Keratinocyte (primary cell): ENCODE measurements around the gene DDX21. TPM values are rescaled to one million over a fixed set of nuclear protein-coding genes. Genes with fewer than 3 reads are reported as not detected.
A peak's percentile ranks its signal among the peaks of the same experiment; 100 is the strongest.

Experiments
- DNase-seq: peaks from one replicate; pipeline ENCODE4 v3.0.0-alpha.2; 2011; ENCODE audit warnings: low read depth, missing footprints, low spot score
- FAIRE-seq: peaks from 2 replicates; lab custom pipeline; 2011; peaks lifted over from hg19 to GRCh38; lab: Jason Lieb, UNC
- H2AFZ ChIP-seq: 2 replicates; pipeline ENCODE4 v1.6.0; 2012; ENCODE audit warnings: low read length, control low read depth, inconsistent platforms; ENCODE audit not compliant: control insufficient read depth
- H3K27ac ChIP-seq: 2 replicates; pipeline ENCODE4 v1.5.1; 2011; ENCODE audit warnings: low read length; ENCODE audit not compliant: control insufficient read depth, insufficient read depth
- H3K27me3 ChIP-seq: 3 replicates; pipeline ENCODE4 v1.6.0; 2011; ENCODE audit warnings: low read length; ENCODE audit not compliant: control insufficient read depth, insufficient read depth; ENCODE audit errors: extremely low read depth
- H3K36me3 ChIP-seq, 2 experiments: 2 replicates in 1 of 2; 3 replicates in 1 of 2; pipeline ENCODE4 v1.5.1; 2011; ENCODE audit warnings: low read length in 2 of 2, mild to moderate bottlenecking in 1 of 2; ENCODE audit not compliant: control insufficient read depth in 2 of 2, insufficient read depth in 2 of 2; ENCODE audit errors: extremely low read depth in 1 of 2
- H3K4me1 ChIP-seq: 3 replicates; pipeline ENCODE4 v1.5.1; 2011; ENCODE audit warnings: low read length; ENCODE audit not compliant: control insufficient read depth, insufficient read depth; ENCODE audit errors: extremely low read depth
- H3K4me2 ChIP-seq: 3 replicates; pipeline ENCODE4 v1.6.0; 2011; ENCODE audit warnings: low read depth, low read length; ENCODE audit not compliant: control insufficient read depth, insufficient read depth; ENCODE audit errors: extremely low read depth
- H3K4me3 ChIP-seq, 3 experiments: fragments of 200-600 bp in 1 of 3; sonication (generic) in 1 of 3; 2 replicates in 2 of 3; 3 replicates in 1 of 3; pipeline ENCODE4 v1.5.1; 2011 to 2016; ENCODE audit warnings: low read length in 3 of 3, mild to moderate bottlenecking in 3 of 3, control low read depth in 2 of 3, inconsistent platforms in 1 of 3, low read depth in 1 of 3, mixed read lengths in 1 of 3, mixed run types in 1 of 3, moderate library complexity in 1 of 3; ENCODE audit not compliant: control insufficient read depth in 2 of 3, insufficient read depth in 2 of 3; ENCODE audit errors: extremely low read depth in 1 of 3
- H3K79me2 ChIP-seq: 2 replicates; pipeline ENCODE4 v1.6.0; 2012; ENCODE audit warnings: low read length; ENCODE audit not compliant: control insufficient read depth, insufficient read depth
- H3K9ac ChIP-seq: 3 replicates; pipeline ENCODE4 v1.6.0; 2011; ENCODE audit warnings: low read length; ENCODE audit not compliant: control insufficient read depth, insufficient read depth; ENCODE audit errors: extremely low read depth
- H3K9me1 ChIP-seq: 3 replicates; pipeline ENCODE4 v1.6.0; 2011; ENCODE audit warnings: low read length; ENCODE audit not compliant: control insufficient read depth, insufficient read depth; ENCODE audit errors: extremely low read depth
- H3K9me3 ChIP-seq: 2 replicates; pipeline ENCODE4 v1.5.1; 2012; ENCODE audit warnings: low read depth, low read length; ENCODE audit not compliant: control insufficient read depth
- H4K20me1 ChIP-seq: 3 replicates; pipeline ENCODE4 v1.6.0; 2011; ENCODE audit warnings: low read length; ENCODE audit not compliant: control insufficient read depth, insufficient read depth; ENCODE audit errors: extremely low read depth
- EZH2 ChIP-seq: IDR thresholded peaks from one replicate; pipeline ENCODE4 v1.6.1; 2012; ENCODE audit warnings: inconsistent platforms, mild to moderate bottlenecking, low read length, moderate library complexity
- dilution Hi-C: fragments of 300-500 bp; cut with MboI; formaldehyde crosslinking; loops from one replicate; pipeline ENCODE4 v1.7.0; 2020; ENCODE audit warnings: low sequenced_read_pairs; ENCODE audit not compliant: extremely low pct_ligation_motif_present
- polyA plus RNA-seq, 5 experiments: library from polyadenylated mRNA; depleted of rRNA in 3 of 5; stranded (reverse) in 3 of 5; stranded (forward) in 1 of 5; unstranded in 1 of 5; fragments of >200 nt; gene quantifications; 1 replicate in 1 of 5; 2 replicates in 3 of 5; 3 replicates in 1 of 5; pipeline versions ENCODE4 v1.2.1 to v1.2.3, GENCODE V29; 2011 to 2012; ENCODE audit warnings: missing spikeins in 2 of 5, low read depth in 1 of 5, low replicate concordance in 1 of 5
- TF ChIP-seq, protein P1 (sequence below), 3 experiments: IDR thresholded peaks in 1 of 3; conservative IDR thresholded peaks in 1 of 3; optimal IDR thresholded peaks in 1 of 3; 2 replicates in 2 of 3; 3 replicates in 1 of 3; pipeline versions ENCODE3 to v1.5.1; 2011; ENCODE audit warnings: low read length in 3 of 3, mild to moderate bottlenecking in 3 of 3, moderate library complexity in 2 of 3, control low read depth in 1 of 3, inconsistent platforms in 1 of 3; ENCODE audit not compliant: insufficient read depth in 2 of 3; ENCODE audit errors: extremely low read depth in 1 of 3

Gene DDX21
- polyA plus RNA-seq, 1 donor (not counting 4 experiments of a cell fraction or from before 2014, with no cell fraction given) = 157 TPM

DNA sequence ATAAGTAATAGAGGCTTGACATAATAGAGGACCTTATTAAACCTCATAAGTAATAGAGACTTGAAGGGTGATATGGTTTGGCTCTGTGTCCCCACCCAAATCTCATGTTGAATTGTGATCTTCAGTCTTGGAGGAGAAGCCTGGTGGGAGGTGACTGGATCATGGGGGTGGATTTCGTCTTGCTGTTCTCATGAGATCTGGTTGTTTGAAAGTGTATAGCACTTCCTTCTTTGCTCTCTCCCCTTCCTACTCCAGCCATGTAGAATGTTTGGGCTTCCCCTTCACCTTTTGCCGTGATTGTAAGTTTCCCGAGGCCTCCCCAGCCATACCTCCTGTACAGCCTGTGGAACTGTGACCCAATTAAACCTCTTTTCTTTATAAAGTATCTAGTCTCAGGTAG, 41.2 kb downstream of the DDX21 start:
- FAIRE-seq = no peak
- Histone ChIP-seq H3K4me3 (no peak overlapping the region), H3K36me3 (no peaks in the 10 kb centered on the region), H3K9me3 (no peaks in the 10 kb centered on the region), H3K4me1 (peaks cover 11% of the 10 kb centered on the region), H3K4me2 (no peak overlapping the region), H3K9me1 (peaks cover 2% of the 10 kb centered on the region), H2AFZ (no peak overlapping the region), H4K20me1 (no peaks in the 10 kb centered on the region), H3K9ac (no peak overlapping the region), H3K79me2 (peaks cover 51% of the 10 kb centered on the region), H3K27ac (no peak overlapping the region), H3K27me3 (no peaks in the 10 kb centered on the region)
- dilution Hi-C loops = no loop called here
- no peak for DNase-seq
- TF ChIP-seq, protein P1, sequence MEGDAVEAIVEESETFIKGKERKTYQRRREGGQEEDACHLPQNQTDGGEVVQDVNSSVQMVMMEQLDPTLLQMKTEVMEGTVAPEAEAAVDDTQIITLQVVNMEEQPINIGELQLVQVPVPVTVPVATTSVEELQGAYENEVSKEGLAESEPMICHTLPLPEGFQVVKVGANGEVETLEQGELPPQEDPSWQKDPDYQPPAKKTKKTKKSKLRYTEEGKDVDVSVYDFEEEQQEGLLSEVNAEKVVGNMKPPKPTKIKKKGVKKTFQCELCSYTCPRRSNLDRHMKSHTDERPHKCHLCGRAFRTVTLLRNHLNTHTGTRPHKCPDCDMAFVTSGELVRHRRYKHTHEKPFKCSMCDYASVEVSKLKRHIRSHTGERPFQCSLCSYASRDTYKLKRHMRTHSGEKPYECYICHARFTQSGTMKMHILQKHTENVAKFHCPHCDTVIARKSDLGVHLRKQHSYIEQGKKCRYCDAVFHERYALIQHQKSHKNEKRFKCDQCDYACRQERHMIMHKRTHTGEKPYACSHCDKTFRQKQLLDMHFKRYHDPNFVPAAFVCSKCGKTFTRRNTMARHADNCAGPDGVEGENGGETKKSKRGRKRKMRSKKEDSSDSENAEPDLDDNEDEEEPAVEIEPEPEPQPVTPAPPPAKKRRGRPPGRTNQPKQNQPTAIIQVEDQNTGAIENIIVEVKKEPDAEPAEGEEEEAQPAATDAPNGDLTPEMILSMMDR (optimal IDR thresholded peaks at IDR 0.05 in 1 of 3, IDR thresholded peaks at IDR 0.05 in 1 of 3, conservative IDR thresholded peaks at IDR 0.05 in 1 of 3; ENCODE audit: extremely low read depth in 1 of 3, insufficient read depth in 2 of 3, low read length in 3 of 3) = no peak

DNA sequence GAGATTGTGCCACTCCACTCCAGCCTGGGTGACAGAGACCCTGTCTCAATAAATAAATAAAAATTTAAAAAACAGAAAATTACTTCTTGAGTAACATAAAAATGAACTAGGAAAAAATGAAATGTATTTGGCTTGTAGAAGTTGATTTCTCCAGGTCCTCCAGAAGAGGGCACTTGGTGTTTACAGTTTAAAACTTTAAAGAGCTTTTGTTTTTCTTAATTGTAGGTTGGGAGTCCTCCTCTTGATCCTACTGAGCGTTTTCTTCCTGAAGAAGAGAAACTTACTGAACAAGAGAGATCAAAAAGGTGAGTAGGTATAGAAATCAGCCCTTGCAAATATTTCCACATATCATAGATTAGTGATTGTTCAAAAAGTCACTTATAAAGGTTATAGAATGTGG, 48.9 kb downstream of the DDX21 start:
- H3K9ac ChIP-seq = no peak overlapping the region
- H3K9me3 ChIP-seq = no peaks in the 10 kb centered on the region
- DNase-seq = no peak
- H3K4me2 ChIP-seq = no peak overlapping the region
- no peaks in the 10 kb centered on the region for H3K79me2 ChIP-seq
- no peak overlapping the region for H3K27ac ChIP-seq
- H4K20me1 ChIP-seq = no peaks in the 10 kb centered on the region
- H3K9me1 ChIP-seq = no peaks in the 10 kb centered on the region
- no peak overlapping the region for H3K4me3 ChIP-seq
- no peak for TF ChIP-seq EZH2
- TF ChIP-seq, protein P1 (optimal IDR thresholded peaks at IDR 0.05 in 1 of 3, IDR thresholded peaks at IDR 0.05 in 1 of 3, conservative IDR thresholded peaks at IDR 0.05 in 1 of 3; ENCODE audit: extremely low read depth in 1 of 3, insufficient read depth in 2 of 3, low read length in 3 of 3) = peak in 1 of 3 experiments; percentile 16
- FAIRE-seq = no peak
- H3K4me1 ChIP-seq = no peaks in the 10 kb centered on the region
- peaks cover 5 to 7% of the 10 kb centered on the region in 2 experiments for H3K36me3 ChIP-seq
- no peak overlapping the region for H2AFZ ChIP-seq
- dilution Hi-C loops = no loop called here
- no peaks in the 10 kb centered on the region for H3K27me3 ChIP-seq
